Measurements from ENCODE around the gene THAP10.

DNA sequence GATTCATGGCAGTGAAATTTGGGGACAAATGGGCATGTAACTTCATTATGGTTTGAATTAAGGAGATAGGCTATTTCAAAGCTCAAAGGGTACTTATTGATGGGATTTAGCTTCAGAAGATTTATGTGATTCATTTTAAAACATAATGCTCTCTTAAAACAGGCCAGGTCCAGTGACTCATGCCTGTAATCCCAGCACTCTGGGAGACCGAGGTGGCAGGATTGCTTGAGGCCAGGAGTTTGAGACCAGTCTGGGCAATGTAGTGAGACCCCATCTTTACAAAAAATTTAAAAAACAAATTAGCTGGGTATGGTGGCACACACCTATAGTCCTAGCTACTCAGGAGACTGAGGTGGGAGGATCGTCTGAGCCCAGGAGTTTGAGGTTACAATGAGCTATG is 11.5 kb downstream of the THAP10 start:
- TF ChIP-seq EZH2phosphoT487 (IDR thresholded peaks at IDR 0.05; ENCODE audit: insufficient read depth, low read depth) (no peak), EZH2 (IDR thresholded peaks at IDR 0.05; ENCODE audit: insufficient read depth, poor library complexity, severe bottlenecking) (no peak)
